Vagina (tissue), 2 donors: ENCODE data around the gene TBCD.

Experiments
- CTCF ChIP-seq, 3 experiments: fragments of 450-650 bp in 2 of 3; fragments of 200-600 bp in 1 of 3; sonication (generic) in 1 of 3; IDR thresholded peaks; one replicate each; pipeline ENCODE4 v1.5.1; 2017 to 2019; ENCODE audit warnings: antibody characterized with exemption in 3 of 3, mild to moderate bottlenecking in 2 of 3, moderate library complexity in 2 of 3
- POLR2A ChIP-seq, 2 donors: fragments of 450-650 bp; IDR thresholded peaks; one replicate each; pipeline ENCODE4 v1.6.1; 2017; ENCODE audit warnings: antibody characterized with exemption in 2 of 2, mild to moderate bottlenecking in 2 of 2, moderate library complexity in 2 of 2
- POLR2AphosphoS5 ChIP-seq, 2 donors: sonication (generic); formaldehyde crosslinking; IDR thresholded peaks; one replicate each; pipeline ENCODE4 v1.9.0; 2017; ENCODE audit warnings: antibody characterized with exemption in 2 of 2, mild to moderate bottlenecking in 2 of 2, low read depth in 1 of 2; ENCODE audit not compliant: insufficient read depth in 1 of 2

- TF ChIP-seq CTCF (IDR thresholded peaks at IDR 0.05) (no peak), POLR2A (IDR thresholded peaks at IDR 0.05) (no peak), POLR2AphosphoS5 (IDR thresholded peaks at IDR 0.05; ENCODE audit: insufficient read depth in 1 of 2, low read depth in 1 of 2) (no peak)
Measured at GRCh38 chr17:82946081-82946480, 194.2 kb downstream of the TBCD start.
